Measurements from ENCODE around the gene WT1.

- no peak for TF ChIP-seq CTCF (IDR thresholded peaks at IDR 0.05)
- TF ChIP-seq POLR2AphosphoS5 (IDR thresholded peaks at IDR 0.05) = no peak
- no peak for TF ChIP-seq POLR2A (IDR thresholded peaks at IDR 0.05)
These were observed 12.8 kb downstream of the WT1 start for GRCh38 chr11:32422545-32422944.
